AG04449 (cell line): ENCODE measurements around the gene DCAF11.

Source experiments
- CTCF ChIA-PET: fragments of 350-600 bp; formaldehyde crosslinking; extraction: SDS; loops from one replicate; lab custom pipeline; 2021; ENCODE audit warnings: antibody characterized with exemption; lab: Yijun Ruan, JAX
- POLR2A ChIA-PET: fragments of 400-600, 350-600 bp; formaldehyde crosslinking; extraction: SDS; loops from one replicate; lab custom pipeline; 2020; ENCODE audit warnings: antibody characterized with exemption, inconsistent platforms; lab: Yijun Ruan, JAX
- DNase-seq: peaks from one replicate; pipeline ENCODE4 v3.0.0-alpha.2; 2010; ENCODE audit warnings: low read depth, low spot score
- H3K4me3 ChIP-seq: 2 replicates; pipeline ENCODE4 v1.5.1; 2011; ENCODE audit warnings: low read depth, mild to moderate bottlenecking, control low read depth, low read length
- TF ChIP-seq, protein P1 (sequence below): IDR thresholded peaks from one replicate; pipeline ENCODE4 v1.5.1; 2011; ENCODE audit warnings: mild to moderate bottlenecking, moderate library complexity, low read length, control low read depth, inconsistent platforms; ENCODE audit not compliant: insufficient read depth; ENCODE audit errors: missing control alignments

Gene DCAF11

DNA sequence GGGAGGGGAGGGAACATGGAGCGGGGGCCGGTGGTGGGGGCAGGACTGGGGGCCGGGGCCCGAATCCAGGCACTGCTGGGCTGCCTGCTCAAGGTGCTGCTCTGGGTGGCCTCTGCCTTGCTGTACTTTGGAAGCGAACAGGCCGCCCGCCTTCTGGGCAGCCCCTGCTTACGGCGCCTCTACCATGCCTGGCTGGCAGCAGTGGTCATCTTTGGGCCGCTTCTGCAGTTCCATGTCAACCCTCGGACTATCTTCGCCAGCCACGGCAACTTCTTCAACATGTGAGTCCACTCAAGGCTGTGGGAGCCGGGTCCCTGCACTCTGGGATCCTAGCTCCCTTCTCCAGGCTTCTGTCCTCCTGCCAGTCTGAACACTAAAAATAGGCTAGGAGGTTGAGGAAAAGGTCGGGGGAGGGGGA lies 17.0 kb downstream of the DCAF11 start:
- ChIA-PET CTCF (interaction anchor here (0.9 to 1.6 kb wide), 2 partner anchors 15 to 41 kb away, joined by 3 read pairs; no protein-coding TSS in a partner anchor), POLR2A (no interaction called here)
- TF ChIP-seq, protein P1, sequence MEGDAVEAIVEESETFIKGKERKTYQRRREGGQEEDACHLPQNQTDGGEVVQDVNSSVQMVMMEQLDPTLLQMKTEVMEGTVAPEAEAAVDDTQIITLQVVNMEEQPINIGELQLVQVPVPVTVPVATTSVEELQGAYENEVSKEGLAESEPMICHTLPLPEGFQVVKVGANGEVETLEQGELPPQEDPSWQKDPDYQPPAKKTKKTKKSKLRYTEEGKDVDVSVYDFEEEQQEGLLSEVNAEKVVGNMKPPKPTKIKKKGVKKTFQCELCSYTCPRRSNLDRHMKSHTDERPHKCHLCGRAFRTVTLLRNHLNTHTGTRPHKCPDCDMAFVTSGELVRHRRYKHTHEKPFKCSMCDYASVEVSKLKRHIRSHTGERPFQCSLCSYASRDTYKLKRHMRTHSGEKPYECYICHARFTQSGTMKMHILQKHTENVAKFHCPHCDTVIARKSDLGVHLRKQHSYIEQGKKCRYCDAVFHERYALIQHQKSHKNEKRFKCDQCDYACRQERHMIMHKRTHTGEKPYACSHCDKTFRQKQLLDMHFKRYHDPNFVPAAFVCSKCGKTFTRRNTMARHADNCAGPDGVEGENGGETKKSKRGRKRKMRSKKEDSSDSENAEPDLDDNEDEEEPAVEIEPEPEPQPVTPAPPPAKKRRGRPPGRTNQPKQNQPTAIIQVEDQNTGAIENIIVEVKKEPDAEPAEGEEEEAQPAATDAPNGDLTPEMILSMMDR, result no peak
- no peak overlapping the region for H3K4me3 ChIP-seq
- DNase-seq, result no peak

DNA sequence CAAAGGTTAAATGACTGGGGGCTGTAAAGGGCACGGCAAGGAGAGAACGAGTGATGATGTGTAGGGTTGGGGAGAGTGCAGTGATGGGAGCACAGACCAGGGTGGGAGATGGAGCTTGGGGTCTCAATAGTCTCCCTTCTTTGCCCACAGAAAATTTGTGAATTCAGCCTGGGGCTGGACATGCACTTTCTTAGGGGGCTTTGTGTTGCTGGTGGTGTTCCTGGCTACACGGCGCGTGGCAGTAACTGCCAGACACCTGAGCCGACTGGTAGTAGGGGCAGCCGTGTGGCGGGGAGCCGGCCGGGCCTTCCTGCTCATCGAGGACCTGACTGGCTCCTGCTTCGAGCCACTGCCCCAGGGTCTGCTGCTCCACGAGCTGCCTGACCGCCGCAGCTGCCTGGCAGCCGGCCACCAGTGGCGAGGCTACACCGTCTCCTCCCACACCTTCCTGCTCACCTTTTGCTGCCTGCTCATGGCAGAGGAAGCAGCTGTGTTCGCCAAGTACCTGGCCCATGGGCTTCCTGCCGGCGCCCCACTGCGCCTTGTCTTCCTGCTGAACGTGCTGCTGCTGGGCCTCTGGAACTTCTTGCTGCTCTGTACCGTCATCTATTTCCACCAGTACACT lies 17.6 kb downstream of the DCAF11 start:
- DNase-seq, result no peak
- CTCF ChIA-PET, result interaction anchor here (0.9 to 1.6 kb wide), 2 partner anchors 16 to 42 kb away, joined by 3 read pairs; no protein-coding TSS in a partner anchor
- no peak overlapping the region for H3K4me3 ChIP-seq
- TF ChIP-seq, protein P1, result no peak
- POLR2A ChIA-PET, result no interaction called here

DNA sequence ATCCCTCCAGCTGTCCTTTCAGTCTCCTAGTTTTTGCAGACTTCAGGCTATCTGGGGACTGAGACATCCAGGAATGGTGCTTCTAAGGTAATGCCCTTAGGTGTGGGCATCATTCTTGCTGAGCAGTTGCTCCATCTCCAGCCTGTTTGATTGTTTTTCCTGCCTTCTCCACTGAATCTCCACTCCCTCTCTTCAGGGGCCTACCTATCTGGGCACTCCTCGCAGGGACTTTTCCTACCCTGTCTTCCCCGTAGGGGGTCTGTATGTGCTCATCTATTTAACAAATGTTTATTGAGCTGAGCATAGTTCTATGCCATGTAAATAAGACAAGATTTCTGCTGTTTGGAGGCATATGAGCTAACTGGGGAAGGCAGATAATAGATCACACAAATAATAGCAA lies 18.4 kb downstream of the DCAF11 start:
- CTCF ChIA-PET, result interaction anchor here (0.8 to 2.0 kb wide), 4 partner anchors 13 to 28 kb away, joined by 3 to 8 read pairs (median 6); partner anchors contain the start of genes IRF9, NRL and PSME2
- POLR2A ChIA-PET, result no interaction called here
- no peak overlapping the region for H3K4me3 ChIP-seq
- TF ChIP-seq, protein P1, result no peak
- no peak for DNase-seq

DNA sequence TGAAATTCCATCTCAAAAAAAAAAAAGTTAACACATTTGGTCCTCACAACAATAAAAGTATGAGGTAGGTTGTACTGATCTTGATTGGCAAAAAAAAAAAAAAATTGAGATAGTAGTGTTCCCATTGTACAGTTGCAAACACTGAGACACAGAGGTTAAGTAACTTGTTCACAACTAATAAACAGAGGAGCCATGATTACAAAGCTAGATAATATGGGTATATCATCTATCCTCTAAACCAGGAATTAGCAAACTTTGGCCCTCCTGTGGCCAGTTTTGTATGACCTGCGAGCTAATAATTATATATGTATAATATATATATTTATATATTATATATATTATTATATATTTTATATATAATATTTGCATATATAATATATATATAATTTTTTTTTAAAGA lies 19.2 kb downstream of the DCAF11 start:
- ChIA-PET CTCF (interaction anchor here (0.8 to 2.0 kb wide), 6 partner anchors 13 to 75 kb away, joined by 3 to 8 read pairs (median 4); partner anchors contain the start of genes IRF9, NRL and PSME2), POLR2A (no interaction called here)
- H3K4me3 ChIP-seq, result no peak overlapping the region
- TF ChIP-seq, protein P1, result no peak
- no peak for DNase-seq

DNA sequence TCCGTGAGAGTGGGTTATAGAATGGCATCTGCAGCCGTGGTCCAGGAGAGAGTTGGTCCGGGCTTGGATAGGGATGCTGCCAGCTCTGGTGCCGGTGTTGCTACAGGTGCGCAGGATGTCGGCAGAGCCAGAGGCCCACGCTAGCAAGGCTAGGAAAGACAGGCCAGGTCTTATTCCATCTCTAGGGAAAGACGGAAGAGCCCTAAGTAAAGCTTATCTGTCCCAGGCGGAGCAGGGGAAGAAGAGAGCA lies 20.9 kb downstream of the DCAF11 start:
- TF ChIP-seq, protein P1, result no peak
- ChIA-PET CTCF (interaction anchor here (1.1 to 3.3 kb wide), 5 partner anchors 27 to 175 kb away, joined by 3 to 16 read pairs (median 5); partner anchors contain the start of gene CIDEB), POLR2A (interaction anchor here (0.5 to 1.7 kb wide), 4 partner anchors 12 to 42 kb away, joined by 3 to 14 read pairs (median 8); partner anchors contain the start of genes DCAF11, NRL, PCK2 and PSME2)
- no peak for DNase-seq
- H3K4me3 ChIP-seq, result peak overlapping the region; percentile 73

DNA sequence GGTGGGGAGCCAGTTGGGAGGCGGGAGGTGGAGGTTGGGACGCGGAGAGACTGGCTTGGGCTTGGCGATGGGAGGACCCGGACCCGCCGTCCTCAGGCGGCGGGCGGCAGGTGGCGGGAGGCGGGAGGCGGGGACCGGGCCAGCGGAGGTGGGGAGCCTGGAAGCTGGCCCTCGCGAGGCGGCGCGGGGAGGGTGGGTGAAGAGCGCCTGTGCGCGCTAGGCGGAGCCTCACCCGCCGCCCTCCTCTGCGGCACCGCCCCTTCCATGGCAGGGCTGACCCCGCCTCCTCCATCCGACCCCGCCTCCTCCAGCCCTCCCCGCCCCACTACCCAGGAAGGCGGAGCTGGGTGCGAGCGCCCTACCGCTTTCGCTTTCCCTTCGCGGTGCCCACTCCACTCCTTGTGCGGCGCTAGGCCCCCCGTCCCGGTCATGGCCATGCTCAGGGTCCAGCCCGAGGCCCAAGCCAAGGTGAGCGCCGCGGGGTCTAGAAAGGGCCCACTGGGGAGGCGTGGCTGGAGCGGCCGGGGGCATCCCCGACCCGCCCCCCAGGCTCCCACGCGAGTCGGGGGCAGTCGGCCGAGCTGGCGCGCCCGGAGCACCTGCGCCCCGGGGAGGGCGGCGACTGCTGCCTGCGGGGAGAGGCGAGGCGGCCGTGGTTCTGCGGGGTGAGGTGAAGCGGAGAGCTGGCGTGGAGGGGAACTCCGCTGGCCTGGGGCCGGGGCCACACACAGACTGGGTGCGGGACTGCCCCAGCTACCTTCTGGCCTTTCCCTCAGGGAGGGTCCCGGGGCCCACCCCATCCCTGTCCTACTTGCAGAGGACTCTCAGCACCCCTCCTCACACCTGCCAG lies 21.5 kb downstream of the DCAF11 start, which contains the start of gene PSME1:
Gene PSME1, plus strand, starts transcription at position 361 of the 850 bp plus-strand sequence. Its CDS starts 69 bp downstream, at position 430.
- CTCF ChIA-PET, result interaction anchor here (1.1 to 3.3 kb wide), 7 partner anchors 11 to 174 kb away, joined by 3 to 16 read pairs (median 11); partner anchors contain the start of genes CIDEB, IRF9, PSME2 and RNF31
- TF ChIP-seq, protein P1, result no peak
- DNase-seq, result no peak
- POLR2A ChIA-PET, result interaction anchor here (0.5 to 1.7 kb wide), 7 partner anchors 9 to 106 kb away, joined by 3 to 14 read pairs (median 4); partner anchors contain the start of genes DCAF11, NRL, PCK2 and PSME2
- peak within 1 kb of the TSS; percentile 73 for H3K4me3 ChIP-seq
